Loucy (cell line): ENCODE results near the gene MCAT.

Experiments used
- CTCF ChIP-seq: fragments of 200-600 bp; sonication (generic); conservative IDR thresholded peaks from 2 replicates; pipeline ENCODE4 v1.5.1; 2014; ENCODE audit warnings: mild to moderate bottlenecking, antibody characterized with exemption, low read length
- EZH2phosphoT487 ChIP-seq: fragments of 200-600 bp; IDR thresholded peaks from 2 replicates; pipeline ENCODE4 v1.6.1; 2018; ENCODE audit warnings: antibody characterized with exemption, mild to moderate bottlenecking, moderate library complexity, borderline replicate concordance

GRCh38 chr22:43126501-43127165, 16.6 kb downstream of the MCAT start:
- TF ChIP-seq CTCF (no peak), EZH2phosphoT487 (no peak)
